Measurements from ENCODE around the gene RPS6KB2. TPM values are rescaled to one million over a fixed set of nuclear protein-coding genes. Genes with fewer than 3 reads are reported as not detected.
A peak's percentile ranks its signal among the peaks of the same experiment; 100 is the strongest.

The RPS6KB2 gene
- total RNA-seq, 1 experiment from 2014 or later = 54.1 TPM

DNA sequence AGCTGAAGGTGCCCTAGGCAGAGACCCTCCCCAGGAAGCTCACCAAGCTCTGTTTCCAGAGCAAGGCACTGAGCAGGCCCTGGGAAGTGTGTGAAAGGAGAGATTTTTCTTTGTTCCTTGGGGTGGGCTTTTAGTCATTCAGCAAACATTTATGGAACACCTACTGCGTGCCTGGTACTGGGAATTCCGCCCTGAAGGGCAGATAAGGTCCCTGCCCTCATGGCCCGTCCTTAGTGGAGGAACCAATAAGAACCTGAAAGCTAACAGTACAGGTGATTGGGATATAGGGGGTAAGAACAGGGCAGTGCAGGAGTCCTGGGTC lies 36.9 kb downstream of the RPS6KB2 start:
- ChIA-PET POLR2A (no interaction called here), CTCF (no interaction called here), RAD21 (ENCODE audit: low non-redundant PET in 1 of 2, low total read pairs in 2 of 2, uncharacterized antibody in 2 of 2, unreplicated experiment in 2 of 2) (interaction anchor here in 1 of 2 experiments (0.6 kb wide), 1 partner anchor 73 kb away, joined by 3 read pairs; the partner anchor contains the start of gene RAD9A)
- Histone ChIP-seq H3K4me2 (ENCODE audit: low read length) (peak overlapping the region; percentile 100), H3K36me3 (ENCODE audit: control insufficient read depth in 1 of 2, insufficient read depth in 2 of 2, low read length in 2 of 2) (no peaks in the 10 kb centered on the region), H2AFZ (ENCODE audit: low read depth, low read length, poor library complexity, severe bottlenecking) (no peak overlapping the region), H3K27me3 (ENCODE audit: insufficient read depth, low read length) (no peaks in the 10 kb centered on the region), H3K9me2 (ENCODE audit: insufficient read depth) (no peaks in the 10 kb centered on the region), H3K4me3 (replicated peaks in 1 of 2; ENCODE audit: low read depth in 1 of 2, low read length in 2 of 2) (peak overlapping the region; percentile 87 to 96), H3K4me1 (ENCODE audit: control insufficient read depth in 1 of 2, insufficient read depth in 2 of 2, low read length in 2 of 2) (peaks cover 35 to 59% of the 10 kb centered on the region in 2 experiments), H4K20me1 (ENCODE audit: insufficient read depth) (no peaks in the 10 kb centered on the region), H3K27ac (ENCODE audit: low read depth, low read length) (peak overlapping the region; percentile 98), H3K9me3 (ENCODE audit: control insufficient read depth in 1 of 2, insufficient read depth in 1 of 2, low read depth in 1 of 2, low read length in 2 of 2) (no peaks in the 10 kb centered on the region), H3K9ac (ENCODE audit: low read length) (peak overlapping the region; percentile 97), H3K79me2 (ENCODE audit: insufficient read depth, low read length) (peaks cover 15% of the 10 kb centered on the region; the same call in 1 of the 2 replicates)
- TF ChIP-seq SIN3A (IDR thresholded peaks at IDR 0.05; ENCODE audit: low read depth) (no peak), EGR1 (IDR thresholded peaks at IDR 0.05; ENCODE audit: low read depth) (no peak), ZNF274 (IDR thresholded peaks at IDR 0.05; ENCODE audit: low read depth, low read length) (no peak), POLR2AphosphoS5 (IDR thresholded peaks at IDR 0.05; ENCODE audit: low read depth, low read length) (no peak), EZH2phosphoT487 (IDR thresholded peaks at IDR 0.05; ENCODE audit: borderline replicate concordance) (no peak), CBX3 (IDR thresholded peaks at IDR 0.05; ENCODE audit: low read depth) (no peak), POLR2A (IDR thresholded peaks at IDR 0.05; ENCODE audit: borderline replicate concordance, extremely low read depth, insufficient read depth, insufficient read length) (no peak), ZFX (IDR thresholded peaks at IDR 0.05) (no peak), JUND (IDR thresholded peaks at IDR 0.05) (no peak), SP1 (IDR thresholded peaks at IDR 0.05; ENCODE audit: low read depth) (no peak), CTCF (IDR thresholded peaks at IDR 0.05 in 2 of 3, conservative IDR thresholded peaks at IDR 0.05 in 1 of 3; ENCODE audit: borderline replicate concordance in 1 of 3, insufficient read depth in 1 of 3, low read depth in 2 of 3, low read length in 2 of 3) (no peak), EZH2 (IDR thresholded peaks at IDR 0.05) (no peak), ZBTB33 (IDR thresholded peaks at IDR 0.05; ENCODE audit: extremely low read depth, insufficient replicate concordance, low read length) (no peak), FOSL1 (IDR thresholded peaks at IDR 0.05; ENCODE audit: low read depth) (no peak), CEBPB (IDR thresholded peaks at IDR 0.05; ENCODE audit: low read depth) (no peak), SRF (IDR thresholded peaks at IDR 0.05; ENCODE audit: low read depth) (no peak), RAD21 (IDR thresholded peaks at IDR 0.05; ENCODE audit: low read depth) (no peak)
- TF ChIP-seq, protein P1, sequence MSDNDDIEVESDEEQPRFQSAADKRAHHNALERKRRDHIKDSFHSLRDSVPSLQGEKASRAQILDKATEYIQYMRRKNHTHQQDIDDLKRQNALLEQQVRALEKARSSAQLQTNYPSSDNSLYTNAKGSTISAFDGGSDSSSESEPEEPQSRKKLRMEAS (IDR thresholded peaks at IDR 0.05) = no peak
- TF ChIP-seq, protein P2, sequence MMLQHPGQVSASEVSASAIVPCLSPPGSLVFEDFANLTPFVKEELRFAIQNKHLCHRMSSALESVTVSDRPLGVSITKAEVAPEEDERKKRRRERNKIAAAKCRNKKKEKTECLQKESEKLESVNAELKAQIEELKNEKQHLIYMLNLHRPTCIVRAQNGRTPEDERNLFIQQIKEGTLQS (IDR thresholded peaks at IDR 0.05) = no peak
- peak; percentile 4 for ATAC-seq
- intact Hi-C loops (cut with micrococcal nuclease) = loop anchor here (2.0 to 5.0 kb wide), 2 partner anchors 36 to 113 kb away; partner anchors contain the start of genes POLD4 and RPS6KB2
- DNase-seq (ENCODE audit: low read depth, low spot score) = no peak
- BruUV-seq (replicated peaks) = no TSS peak
